HL-60 (cell line): ENCODE results near the gene DHRS12.

Experiments used
- POLR2AphosphoS5 ChIP-seq: IDR thresholded peaks from 2 replicates; pipeline ENCODE4 v1.6.1; 2012; ENCODE audit warnings: low read depth
- SPI1 ChIP-seq: IDR thresholded peaks from 2 replicates; pipeline ENCODE4 v1.6.1; 2012; ENCODE audit warnings: low read depth, mild to moderate bottlenecking, borderline replicate concordance
- TF ChIP-seq, protein P1 (sequence below): IDR thresholded peaks from one replicate; pipeline ENCODE4 v1.5.1; 2011; ENCODE audit warnings: low read length, control low read depth, inconsistent platforms; ENCODE audit not compliant: insufficient read depth

DNA sequence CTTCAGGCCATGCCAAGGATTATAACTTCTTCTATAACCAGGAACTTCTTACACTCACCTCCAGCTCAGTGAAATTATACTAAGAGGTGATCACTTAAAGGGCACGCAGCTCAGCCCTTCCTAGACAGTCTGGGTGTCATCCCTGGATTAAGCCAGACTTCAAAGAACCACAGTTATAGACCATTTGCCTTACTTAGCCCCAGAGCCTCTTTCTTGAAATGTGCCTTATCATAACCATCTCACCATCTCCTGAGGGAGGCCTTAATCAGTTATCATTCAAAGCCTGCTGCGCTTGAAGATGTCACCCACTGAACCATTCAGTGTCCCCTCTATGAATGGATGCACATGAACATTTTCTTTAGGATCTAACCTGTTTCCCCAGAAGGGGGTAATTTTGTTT, 10.1 kb upstream of the DHRS12 start:
- TF ChIP-seq, protein P1, sequence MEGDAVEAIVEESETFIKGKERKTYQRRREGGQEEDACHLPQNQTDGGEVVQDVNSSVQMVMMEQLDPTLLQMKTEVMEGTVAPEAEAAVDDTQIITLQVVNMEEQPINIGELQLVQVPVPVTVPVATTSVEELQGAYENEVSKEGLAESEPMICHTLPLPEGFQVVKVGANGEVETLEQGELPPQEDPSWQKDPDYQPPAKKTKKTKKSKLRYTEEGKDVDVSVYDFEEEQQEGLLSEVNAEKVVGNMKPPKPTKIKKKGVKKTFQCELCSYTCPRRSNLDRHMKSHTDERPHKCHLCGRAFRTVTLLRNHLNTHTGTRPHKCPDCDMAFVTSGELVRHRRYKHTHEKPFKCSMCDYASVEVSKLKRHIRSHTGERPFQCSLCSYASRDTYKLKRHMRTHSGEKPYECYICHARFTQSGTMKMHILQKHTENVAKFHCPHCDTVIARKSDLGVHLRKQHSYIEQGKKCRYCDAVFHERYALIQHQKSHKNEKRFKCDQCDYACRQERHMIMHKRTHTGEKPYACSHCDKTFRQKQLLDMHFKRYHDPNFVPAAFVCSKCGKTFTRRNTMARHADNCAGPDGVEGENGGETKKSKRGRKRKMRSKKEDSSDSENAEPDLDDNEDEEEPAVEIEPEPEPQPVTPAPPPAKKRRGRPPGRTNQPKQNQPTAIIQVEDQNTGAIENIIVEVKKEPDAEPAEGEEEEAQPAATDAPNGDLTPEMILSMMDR = no peak
- no peak for TF ChIP-seq POLR2AphosphoS5
- no peak for TF ChIP-seq SPI1
